HUES6 (cell line): ENCODE data around the gene PRICKLE2.

ENCODE experiments used
- H3K27ac ChIP-seq: 2 replicates; pipeline ENCODE4 v1.7.0; 2013; ENCODE audit warnings: low read depth, mild to moderate bottlenecking, low read length, inconsistent platforms
- H3K27me3 ChIP-seq: 2 replicates; pipeline ENCODE4 v1.6.1; 2013; ENCODE audit warnings: low read length; ENCODE audit not compliant: control insufficient read depth, insufficient read depth
- H3K36me3 ChIP-seq: 2 replicates; pipeline ENCODE4 v1.6.1; 2013; ENCODE audit warnings: low read length; ENCODE audit not compliant: control insufficient read depth, insufficient read depth
- H3K4me1 ChIP-seq: 2 replicates; pipeline ENCODE4 v1.6.1; 2013; ENCODE audit warnings: low read length; ENCODE audit not compliant: control insufficient read depth, insufficient read depth
- H3K4me3 ChIP-seq: 2 replicates; pipeline ENCODE4 v1.5.1; 2013; ENCODE audit warnings: low read depth, low read length
- H3K9ac ChIP-seq: one replicate; pipeline ENCODE4 v1.6.1; 2013; ENCODE audit warnings: mild to moderate bottlenecking, low read length
- H3K9me3 ChIP-seq: 2 replicates; pipeline ENCODE4 v1.6.1; 2013; ENCODE audit warnings: low read depth, low read length; ENCODE audit not compliant: control insufficient read depth, insufficient read depth

Gene PRICKLE2

GRCh38 chr3:64185436-64185835 is 39.8 kb downstream of the PRICKLE2 start:
- Histone ChIP-seq H3K36me3 (no peaks in the 10 kb centered on the region), H3K9me3 (no peaks in the 10 kb centered on the region), H3K9ac (no peak overlapping the region), H3K27ac (no peak overlapping the region), H3K4me3 (no peak overlapping the region), H3K4me1 (peaks cover 35% of the 10 kb centered on the region; the same call in 1 of the 2 replicates), H3K27me3 (no peaks in the 10 kb centered on the region)

- Histone ChIP-seq H3K9ac (no peak overlapping the region), H3K4me1 (peaks cover 30% of the 10 kb centered on the region; the same call in 1 of the 2 replicates), H3K4me3 (no peak overlapping the region), H3K27me3 (no peaks in the 10 kb centered on the region), H3K9me3 (no peaks in the 10 kb centered on the region), H3K36me3 (no peaks in the 10 kb centered on the region), H3K27ac (no peak overlapping the region)
These were observed 40.6 kb downstream of the PRICKLE2 start for GRCh38 chr3:64184621-64185020.

- Histone ChIP-seq H3K4me1 (no peaks in the 10 kb centered on the region), H3K9ac (no peak overlapping the region), H3K9me3 (peaks cover 9% of the 10 kb centered on the region), H3K36me3 (no peaks in the 10 kb centered on the region), H3K27ac (no peak overlapping the region), H3K4me3 (no peak overlapping the region), H3K27me3 (no peaks in the 10 kb centered on the region)
These were observed 45.4 kb downstream of the PRICKLE2 start for GRCh38 chr3:64179860-64180259.

- Histone ChIP-seq H3K9me3 (peaks cover 9% of the 10 kb centered on the region), H3K4me3 (no peak overlapping the region), H3K4me1 (no peaks in the 10 kb centered on the region), H3K27ac (no peak overlapping the region), H3K27me3 (no peaks in the 10 kb centered on the region), H3K9ac (no peak overlapping the region), H3K36me3 (no peaks in the 10 kb centered on the region)
These were observed 46.0 kb downstream of the PRICKLE2 start for GRCh38 chr3:64179249-64179648.

- Histone ChIP-seq H3K36me3 (no peaks in the 10 kb centered on the region), H3K4me3 (no peak overlapping the region), H3K9ac (no peak overlapping the region), H3K27me3 (no peaks in the 10 kb centered on the region), H3K27ac (no peak overlapping the region), H3K4me1 (no peaks in the 10 kb centered on the region), H3K9me3 (peaks cover 9% of the 10 kb centered on the region)
These were observed 46.8 kb downstream of the PRICKLE2 start for GRCh38 chr3:64178419-64178818.

- Histone ChIP-seq H3K4me3 (no peak overlapping the region), H3K36me3 (no peaks in the 10 kb centered on the region), H3K4me1 (no peaks in the 10 kb centered on the region), H3K27ac (no peak overlapping the region), H3K9me3 (peaks cover 9% of the 10 kb centered on the region), H3K27me3 (no peaks in the 10 kb centered on the region), H3K9ac (no peak overlapping the region)
These were observed 48.7 kb downstream of the PRICKLE2 start for GRCh38 chr3:64176461-64176996.

GRCh38 chr3:64174328-64174727 is 50.9 kb downstream of the PRICKLE2 start:
- no peaks in the 10 kb centered on the region for H3K27me3 ChIP-seq
- H3K9me3 ChIP-seq, result peaks cover 9% of the 10 kb centered on the region
- no peak overlapping the region for H3K27ac ChIP-seq
- no peak overlapping the region for H3K9ac ChIP-seq
- peaks cover 3% of the 10 kb centered on the region; the same call in 1 of the 2 replicates for H3K4me1 ChIP-seq
- H3K36me3 ChIP-seq, result no peaks in the 10 kb centered on the region
- H3K4me3 ChIP-seq, result no peak overlapping the region

GRCh38 chr3:64173563-64173962 is 51.7 kb downstream of the PRICKLE2 start:
- Histone ChIP-seq H3K4me3 (no peak overlapping the region), H3K4me1 (peaks cover 3% of the 10 kb centered on the region; the same call in 1 of the 2 replicates), H3K27me3 (no peaks in the 10 kb centered on the region), H3K36me3 (no peaks in the 10 kb centered on the region), H3K9me3 (peaks cover 9% of the 10 kb centered on the region), H3K27ac (no peak overlapping the region), H3K9ac (no peak overlapping the region)

- no peaks in the 10 kb centered on the region for H3K9me3 ChIP-seq
- no peak overlapping the region for H3K27ac ChIP-seq
- no peak overlapping the region for H3K9ac ChIP-seq
- no peaks in the 10 kb centered on the region for H3K27me3 ChIP-seq
- no peak overlapping the region for H3K4me3 ChIP-seq
- H3K4me1 ChIP-seq, result peaks cover 9% of the 10 kb centered on the region
- no peaks in the 10 kb centered on the region for H3K36me3 ChIP-seq
These were observed 55.0 kb downstream of the PRICKLE2 start for GRCh38 chr3:64170270-64170669.

- Histone ChIP-seq H3K27me3 (no peaks in the 10 kb centered on the region), H3K4me1 (peaks cover 20% of the 10 kb centered on the region), H3K36me3 (no peaks in the 10 kb centered on the region), H3K4me3 (no peak overlapping the region), H3K9ac (no peak overlapping the region), H3K9me3 (no peaks in the 10 kb centered on the region), H3K27ac (no peak overlapping the region)
These were observed 57.4 kb downstream of the PRICKLE2 start for GRCh38 chr3:64167868-64168267.

GRCh38 chr3:64167351-64167750 is 57.9 kb downstream of the PRICKLE2 start:
- H3K27ac ChIP-seq, result no peak overlapping the region
- no peak overlapping the region for H3K4me3 ChIP-seq
- H3K27me3 ChIP-seq, result no peaks in the 10 kb centered on the region
- H3K9ac ChIP-seq, result no peak overlapping the region
- H3K4me1 ChIP-seq, result peaks cover 25% of the 10 kb centered on the region
- no peaks in the 10 kb centered on the region for H3K9me3 ChIP-seq
- no peaks in the 10 kb centered on the region for H3K36me3 ChIP-seq
